ENCODE data around the gene MRO. TPM values are rescaled to one million over a fixed set of nuclear protein-coding genes. Genes with fewer than 3 reads are reported as not detected.
"Not testable (repeated sequence)": the region's sequence is repeated elsewhere in the genome, so short reads cannot be mapped to it uniquely, and the experiment has no call there.

The MRO gene
- total RNA-seq, 1 donor from 2014 or later = 1.4 TPM

DNA sequence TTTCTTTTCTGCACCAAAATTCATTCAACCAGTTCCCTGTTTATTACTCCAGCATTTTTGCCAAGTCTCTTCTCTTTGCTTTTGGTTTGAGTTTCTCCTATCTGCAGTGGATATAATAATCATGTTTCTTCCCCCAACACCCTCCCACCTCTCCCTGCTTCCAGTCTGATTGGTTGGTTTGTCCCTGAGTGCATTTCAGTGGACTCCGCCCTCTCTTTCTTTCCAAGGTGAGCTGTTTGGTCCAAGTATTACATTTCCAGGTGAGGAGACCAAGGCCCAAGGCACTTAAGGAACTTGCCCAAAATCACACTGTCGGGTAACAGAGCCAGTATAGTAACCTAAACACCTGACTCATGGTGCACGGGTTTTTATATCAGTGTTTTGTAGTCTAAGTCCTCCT lies 17.7 kb downstream of the MRO start:
- DNase-seq (ENCODE audit: low spot score) = no peak
- intact Hi-C loops (cut with DNase I) = no loop called here

- no peak for DNase-seq (ENCODE audit: low spot score)
These were observed 22.7 kb downstream of the MRO start for GRCh38 chr18:50797142-50797541.

GRCh38 chr18:50796495-50796894 lies 23.3 kb downstream of the MRO start:
- intact Hi-C loops (cut with DNase I) = no loop called here
- DNase-seq (ENCODE audit: low spot score) = no peak

More at GRCh38 chr18:50797142-50797541, 22.7 kb downstream of the MRO start:
- intact Hi-C loops (cut with DNase I) = no loop called here

GRCh38 chr18:50793641-50794565 lies 25.9 kb downstream of the MRO start:
- no peak for DNase-seq (ENCODE audit: low spot score)
- intact Hi-C loops (cut with DNase I) = no loop called here

DNA sequence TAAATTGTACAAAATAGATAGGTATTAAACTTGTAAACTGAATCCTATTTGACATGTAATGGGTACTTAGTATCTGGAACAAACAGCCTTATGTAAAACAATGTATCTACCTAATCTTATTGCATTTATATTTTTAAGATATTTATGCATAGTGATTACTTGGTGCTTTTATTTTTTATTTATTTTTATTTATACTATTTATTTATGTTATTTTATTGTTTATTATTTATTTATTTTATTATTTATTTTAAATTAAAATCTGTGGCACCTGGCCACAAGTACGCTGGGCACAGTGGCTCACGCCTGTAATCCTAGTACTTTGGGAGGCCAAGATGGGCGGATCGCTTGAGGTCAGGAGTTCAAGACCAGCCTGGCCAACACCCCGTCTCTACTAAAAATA lies 26.9 kb downstream of the MRO start:
- intact Hi-C loops (cut with DNase I) = no loop called here
- no peak for DNase-seq (ENCODE audit: low spot score)

GRCh38 chr18:50791599-50792438 lies 28.0 kb downstream of the MRO start:
- intact Hi-C loops (cut with DNase I) = no loop called here
- no peak for DNase-seq (ENCODE audit: low spot score)

GRCh38 chr18:50790948-50791347 lies 28.9 kb downstream of the MRO start:
- intact Hi-C loops (cut with DNase I) = no loop called here
- no peak for DNase-seq (ENCODE audit: low spot score)

DNA sequence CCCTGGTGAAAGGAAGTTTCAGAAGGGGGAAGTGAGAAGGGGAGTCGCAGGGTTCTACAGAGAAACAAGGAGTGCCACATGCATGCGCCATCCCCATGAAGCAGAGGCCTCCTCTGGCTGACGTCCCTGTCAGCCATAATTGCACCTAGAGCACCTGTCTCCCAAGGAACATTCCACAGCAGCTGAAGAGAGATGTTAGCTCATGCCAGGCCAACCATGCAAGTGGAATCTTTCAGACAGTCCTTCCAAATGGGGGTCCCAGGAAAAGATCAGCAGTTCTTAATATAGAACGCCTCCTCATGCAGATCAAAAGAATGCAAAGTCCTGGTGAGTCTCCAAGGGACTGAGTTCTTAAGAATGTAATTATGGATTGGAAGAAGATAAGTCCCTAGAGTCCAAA lies 29.6 kb downstream of the MRO start:
- no peak for DNase-seq (ENCODE audit: low spot score)
- intact Hi-C loops (cut with DNase I) = no loop called here

DNA sequence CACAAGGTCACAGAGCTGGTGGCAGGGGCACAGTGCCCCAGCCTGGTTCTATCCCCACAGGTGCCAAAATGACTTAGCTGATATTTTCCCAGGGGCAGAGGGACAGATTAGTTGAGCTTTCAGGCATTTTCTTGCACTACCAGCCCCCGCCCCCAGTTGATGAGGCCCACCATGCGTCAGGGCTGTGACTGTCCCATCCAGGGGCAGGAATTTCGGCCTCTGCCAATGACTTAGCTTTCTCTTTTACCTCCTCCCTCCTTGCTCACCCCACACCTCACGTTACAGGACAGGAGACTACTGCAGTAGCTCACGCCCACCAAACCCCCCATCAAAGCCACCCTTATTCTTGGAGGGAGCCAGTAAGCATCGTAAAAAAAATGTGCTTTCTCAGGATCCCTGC lies 31.5 kb downstream of the MRO start:
- intact Hi-C loops (cut with DNase I) = no loop called here
- no peak for DNase-seq (ENCODE audit: low spot score)

DNA sequence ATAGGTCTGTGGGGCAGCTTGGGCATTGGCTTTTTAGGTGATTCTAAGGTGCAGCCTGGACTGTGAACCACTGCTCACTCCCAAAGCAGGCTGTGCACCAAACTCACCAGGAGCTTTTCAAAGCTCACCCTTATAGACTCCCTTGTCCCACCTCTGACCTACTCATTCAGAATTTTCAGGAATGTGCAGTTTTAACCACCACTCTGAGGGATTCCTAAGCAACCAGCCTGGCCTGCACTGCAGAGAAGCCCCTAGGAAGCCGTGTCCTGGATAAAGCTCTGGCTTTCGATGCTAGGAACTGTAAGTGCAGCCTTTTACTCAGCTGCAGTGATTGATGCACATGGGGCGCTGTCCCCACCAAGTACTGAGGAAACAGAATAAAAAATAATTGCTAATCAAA lies 33.0 kb downstream of the MRO start:
- no peak for DNase-seq (ENCODE audit: low spot score)
- intact Hi-C loops (cut with DNase I) = no loop called here

DNA sequence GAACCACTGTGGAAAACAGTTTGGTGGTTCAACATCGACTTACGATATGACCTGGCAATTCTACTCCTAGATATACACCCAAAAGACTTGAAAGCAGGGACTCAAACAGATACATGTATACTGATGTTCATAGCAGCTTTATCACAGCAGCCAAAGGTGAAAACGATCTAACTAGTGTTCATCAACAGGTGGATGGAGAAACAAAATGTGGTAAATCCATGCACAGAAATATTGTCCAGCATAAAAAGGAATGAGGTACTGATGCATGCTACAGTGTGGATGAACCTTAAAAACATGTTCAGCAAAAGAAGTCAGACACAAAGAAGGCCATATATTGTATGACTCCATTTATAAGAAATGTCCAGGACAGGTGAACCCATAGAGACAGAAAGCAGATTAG lies 36.3 kb downstream of the MRO start:
- intact Hi-C loops (cut with DNase I) = loop anchor here (5.0 kb wide), 2 partner anchors 106 to 121 kb away; no protein-coding TSS in a partner anchor
- DNase-seq (ENCODE audit: low spot score) = no peak

GRCh38 chr18:50779021-50779420 lies 40.8 kb downstream of the MRO start:
- intact Hi-C loops (cut with DNase I) = not testable (repeated sequence)

GRCh38 chr18:50776383-50776782 lies 43.4 kb downstream of the MRO start:
- DNase-seq (ENCODE audit: low spot score) = no peak
- intact Hi-C loops (cut with DNase I) = no loop called here

More at GRCh38 chr18:50779021-50779420, 40.8 kb downstream of the MRO start:
- DNase-seq (ENCODE audit: low spot score) = not testable (repeated sequence)

GRCh38 chr18:50775726-50776125 lies 44.1 kb downstream of the MRO start:
- intact Hi-C loops (cut with DNase I) = no loop called here
- no peak for DNase-seq (ENCODE audit: low spot score)

- intact Hi-C loops (cut with DNase I) = no loop called here
- DNase-seq (ENCODE audit: low spot score) = no peak
These were observed 44.6 kb downstream of the MRO start for GRCh38 chr18:50775207-50775606.

DNA sequence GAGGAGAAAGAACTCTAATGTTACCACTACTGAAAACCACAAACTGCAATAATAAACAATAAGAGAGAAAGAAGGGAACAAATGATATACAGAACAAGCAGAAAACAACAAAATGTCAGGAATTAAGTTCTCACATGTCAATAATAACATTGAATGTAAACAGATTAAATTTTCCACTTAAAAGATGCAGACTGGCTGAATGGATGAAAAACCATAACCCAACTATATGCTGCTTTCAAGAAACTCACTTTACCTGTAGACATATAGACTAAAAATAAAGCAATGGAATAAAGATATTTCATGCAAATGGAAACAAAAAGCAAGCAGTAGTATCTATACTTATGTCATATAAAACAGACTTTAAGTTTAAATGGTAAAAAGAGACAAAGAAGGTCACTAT lies 50.4 kb downstream of the MRO start:
- intact Hi-C loops (cut with DNase I) = no loop called here
- no peak for DNase-seq (ENCODE audit: low spot score)

- no peak for DNase-seq (ENCODE audit: low spot score)
- intact Hi-C loops (cut with DNase I) = no loop called here
These were observed 62.5 kb downstream of the MRO start for GRCh38 chr18:50757358-50757757.

DNA sequence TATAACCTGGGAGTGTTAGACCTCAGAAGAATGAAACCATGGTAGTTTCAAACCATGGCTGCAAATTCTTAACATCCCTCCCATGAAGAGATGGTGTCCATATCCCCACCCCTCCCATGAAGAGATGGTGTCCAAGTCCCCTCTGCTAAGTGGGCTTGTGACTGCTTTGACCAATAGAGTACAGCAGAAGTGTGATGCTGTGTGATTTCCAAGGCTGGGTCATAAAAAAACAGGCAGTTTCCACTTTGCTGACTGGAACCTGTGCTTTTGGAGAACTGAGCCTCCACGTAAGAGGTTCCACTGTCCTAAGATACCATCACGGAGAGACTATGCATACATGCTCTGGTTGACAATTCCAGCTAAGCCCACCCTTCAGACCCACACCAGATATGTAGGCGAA lies 65.5 kb downstream of the MRO start:
- no peak for DNase-seq (ENCODE audit: low spot score)
- intact Hi-C loops (cut with DNase I) = no loop called here

DNA sequence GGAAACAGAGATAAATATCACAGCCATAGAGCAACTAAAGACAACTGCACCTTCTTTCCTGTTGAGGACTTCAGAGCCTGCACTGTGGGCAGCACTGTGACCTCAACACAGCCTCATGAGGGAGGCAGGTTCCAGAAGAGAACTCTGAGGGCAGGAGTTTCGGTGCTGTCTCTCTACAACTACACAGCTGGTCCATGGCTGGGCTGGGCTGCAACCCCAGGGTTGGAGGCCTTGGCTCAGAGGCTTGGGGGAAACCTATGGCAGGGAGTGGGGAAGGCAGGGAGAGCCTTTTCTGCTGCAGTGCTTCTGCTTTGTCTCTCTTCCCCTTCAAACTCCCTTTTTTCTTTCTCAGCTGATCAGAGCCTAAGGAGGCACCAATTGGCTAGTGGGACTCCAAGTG lies 66.5 kb downstream of the MRO start:
- no peak for DNase-seq (ENCODE audit: low spot score)

DNA sequence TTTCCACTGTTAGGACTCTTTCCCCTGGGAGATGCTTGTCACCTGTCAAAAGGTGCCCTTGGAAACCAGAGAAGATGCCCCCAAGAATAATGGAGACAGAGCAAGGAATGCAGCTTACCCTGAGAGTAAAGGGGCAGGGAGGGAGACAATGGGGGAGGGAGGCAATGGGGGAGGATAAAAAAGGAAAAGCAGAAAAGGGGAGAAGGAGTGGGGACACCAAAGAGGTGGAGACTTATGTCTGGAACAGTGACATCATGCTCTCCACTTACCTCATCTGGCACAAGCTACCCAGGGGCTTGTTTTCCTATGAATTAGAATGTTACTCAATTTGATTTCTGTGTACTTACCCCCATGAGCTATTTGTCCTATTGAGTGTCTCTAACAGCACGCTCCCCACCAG lies 67.9 kb downstream of the MRO start:
- DNase-seq (ENCODE audit: low spot score) = no peak
- intact Hi-C loops (cut with DNase I) = no loop called here

More for the DNA sequence above, 66.5 kb downstream of the MRO start:
- intact Hi-C loops (cut with DNase I) = no loop called here

DNA sequence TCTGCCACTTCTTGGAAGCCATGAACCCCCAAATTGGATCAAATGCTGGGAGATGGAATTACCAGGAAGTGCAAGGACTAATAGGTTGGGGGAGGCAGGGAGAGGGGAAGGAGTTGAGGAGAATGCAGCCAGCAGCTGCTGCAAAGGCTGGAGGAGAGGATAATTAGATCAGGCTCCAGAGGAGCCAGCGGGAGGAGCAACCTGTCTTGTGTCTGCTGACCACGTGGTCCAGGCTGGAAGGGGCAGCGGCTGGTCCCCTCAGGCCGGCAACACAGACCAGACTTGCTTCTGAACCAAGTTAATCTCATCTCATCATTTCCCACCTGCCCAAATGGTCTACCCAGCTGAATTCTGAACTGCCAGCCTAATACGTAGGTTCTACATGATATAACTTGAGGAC lies 68.3 kb downstream of the MRO start:
- DNase-seq (ENCODE audit: low spot score) = no peak
- intact Hi-C loops (cut with DNase I) = no loop called here

Data from cardiac septum (tissue), 1 donor.